ENCODE results near the gene TOB1. TPM values are rescaled to one million over a fixed set of nuclear protein-coding genes. Genes with fewer than 3 reads are reported as not detected.

The TOB1 gene
- total RNA-seq, 3 donors from 2014 or later (not counting 1 experiment from before 2014, with no cell fraction given) = 51.1 to 123 (median 110) TPM

DNA sequence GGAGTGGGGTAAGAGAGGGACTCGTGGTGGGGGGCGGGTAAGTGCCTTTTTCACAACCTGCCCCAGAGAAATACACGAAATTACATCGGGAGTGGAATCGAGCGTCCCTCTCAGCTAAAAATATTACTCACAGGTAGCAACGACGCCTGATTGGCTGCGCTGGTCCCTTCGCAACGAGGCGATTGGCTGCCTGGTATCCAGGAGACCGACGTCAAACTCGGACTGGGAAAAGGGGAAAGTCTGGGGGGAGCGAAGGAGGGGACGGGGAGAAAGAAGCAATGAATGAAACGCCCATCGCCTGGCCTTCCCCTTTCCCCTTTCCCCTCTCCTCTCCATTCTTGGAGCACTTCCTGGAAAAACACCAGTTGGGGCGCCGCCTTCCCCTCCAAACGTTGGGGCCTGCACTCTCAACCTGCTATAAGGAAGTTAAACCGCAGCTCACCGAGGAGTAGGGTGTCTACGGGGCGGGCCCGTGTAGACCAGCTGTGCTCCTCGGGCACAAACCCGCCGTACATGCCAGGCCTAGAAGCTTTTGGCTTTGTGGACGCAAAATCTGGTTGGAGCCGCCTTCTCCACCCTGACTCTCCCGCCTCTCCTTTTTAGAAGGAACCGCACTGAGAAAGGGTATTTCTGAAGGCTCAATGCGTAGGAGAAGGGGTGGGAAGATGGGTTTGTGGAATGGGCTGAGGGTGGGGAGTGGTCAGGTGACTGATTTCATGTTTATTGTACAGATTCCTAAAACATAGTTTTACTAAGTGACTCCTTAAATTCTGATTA is 1.4 kb upstream of the TOB1 start:
- Mint-ChIP-seq H3K9me3 (no peaks in the 10 kb centered on the region), H3K36me3 (no peaks in the 10 kb centered on the region), H3K27ac (peak overlapping the region; percentile 89 to 95), H3K27me3 (ENCODE audit: low read depth in 2 of 2) (peaks cover 0 to 10% of the 10 kb centered on the region in 2 donors), H3K4me3 (peak overlapping the region; percentile 94), H3K4me1 (peaks cover 54 to 58% of the 10 kb centered on the region in 2 donors)
- ATAC-seq (peak in 1 of 3 donors; percentile 11), DNase-seq (peak; percentile 59 to 90)
- Histone ChIP-seq H3K27ac (ENCODE audit: low read length) (peak overlapping the region; percentile 93), H3K27me3 (ENCODE audit: control insufficient read depth, insufficient read depth, low read length) (peaks cover 3% of the 10 kb centered on the region), H3K4me3 (ENCODE audit: low read length) (peak overlapping the region; percentile 81), H3K4me1 (ENCODE audit: control insufficient read depth, insufficient read depth, low read length) (peaks cover 43% of the 10 kb centered on the region), H3K36me3 (ENCODE audit: control insufficient read depth, insufficient read depth, low read length) (peaks cover 5% of the 10 kb centered on the region), H3K9me3 (ENCODE audit: control insufficient read depth, insufficient read depth, low read length) (no peaks in the 10 kb centered on the region)
- WGBS (ENCODE audit: insufficient coverage) = under 1% methylated on average over 23 of the region's 35 CpGs
- intact Hi-C loops (cut with micrococcal nuclease) = loop anchor here (2.0 to 5.0 kb wide), 4 partner anchors 43 to 300 kb away; partner anchors contain the start of genes NME1 and NME2
- TF ChIP-seq, protein P1, sequence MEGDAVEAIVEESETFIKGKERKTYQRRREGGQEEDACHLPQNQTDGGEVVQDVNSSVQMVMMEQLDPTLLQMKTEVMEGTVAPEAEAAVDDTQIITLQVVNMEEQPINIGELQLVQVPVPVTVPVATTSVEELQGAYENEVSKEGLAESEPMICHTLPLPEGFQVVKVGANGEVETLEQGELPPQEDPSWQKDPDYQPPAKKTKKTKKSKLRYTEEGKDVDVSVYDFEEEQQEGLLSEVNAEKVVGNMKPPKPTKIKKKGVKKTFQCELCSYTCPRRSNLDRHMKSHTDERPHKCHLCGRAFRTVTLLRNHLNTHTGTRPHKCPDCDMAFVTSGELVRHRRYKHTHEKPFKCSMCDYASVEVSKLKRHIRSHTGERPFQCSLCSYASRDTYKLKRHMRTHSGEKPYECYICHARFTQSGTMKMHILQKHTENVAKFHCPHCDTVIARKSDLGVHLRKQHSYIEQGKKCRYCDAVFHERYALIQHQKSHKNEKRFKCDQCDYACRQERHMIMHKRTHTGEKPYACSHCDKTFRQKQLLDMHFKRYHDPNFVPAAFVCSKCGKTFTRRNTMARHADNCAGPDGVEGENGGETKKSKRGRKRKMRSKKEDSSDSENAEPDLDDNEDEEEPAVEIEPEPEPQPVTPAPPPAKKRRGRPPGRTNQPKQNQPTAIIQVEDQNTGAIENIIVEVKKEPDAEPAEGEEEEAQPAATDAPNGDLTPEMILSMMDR (IDR thresholded peaks at IDR 0.05) = no peak

DNA sequence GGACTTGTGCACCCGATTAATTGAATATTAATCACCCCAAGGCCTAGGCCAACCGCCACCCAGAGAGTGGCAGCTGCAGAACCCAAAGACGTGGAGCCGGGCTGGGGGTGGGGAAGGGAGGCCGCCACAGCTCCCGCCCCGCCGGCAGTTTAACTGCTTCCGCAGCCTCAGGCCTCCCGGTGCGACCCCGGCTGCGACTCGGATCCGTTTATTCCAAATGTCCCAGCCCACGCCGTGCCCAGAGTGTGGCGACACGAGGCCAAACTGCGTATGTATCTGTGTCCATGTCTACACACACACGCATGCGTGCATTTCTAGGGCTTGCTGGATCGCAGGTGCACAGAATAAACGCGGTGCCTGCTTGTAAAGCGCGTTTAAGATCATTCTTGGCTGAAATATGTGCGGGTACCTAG is 802 bp upstream of the TOB1 start:
- H3K27ac Mint-ChIP-seq = peak overlapping the region; percentile 89 to 95
- peaks cover 1% of the 10 kb centered on the region for H3K27me3 ChIP-seq (ENCODE audit: control insufficient read depth, insufficient read depth, low read length)
- peaks cover 0 to 10% of the 10 kb centered on the region in 2 donors for H3K27me3 Mint-ChIP-seq (ENCODE audit: low read depth in 2 of 2)
- DNase-seq (peak; percentile 65 to 87), ATAC-seq (peak; percentile 32 to 53 (median 36))
- H3K27ac ChIP-seq (ENCODE audit: low read length) = peak overlapping the region; percentile 93
- H3K36me3 ChIP-seq (ENCODE audit: control insufficient read depth, insufficient read depth, low read length) = peaks cover 8% of the 10 kb centered on the region
- peak overlapping the region; percentile 81 for H3K4me3 ChIP-seq (ENCODE audit: low read length)
- no peaks in the 10 kb centered on the region for H3K9me3 Mint-ChIP-seq
- H3K9me3 ChIP-seq (ENCODE audit: control insufficient read depth, insufficient read depth, low read length) = no peaks in the 10 kb centered on the region
- peaks cover under 1% of the 10 kb centered on the region for H3K36me3 Mint-ChIP-seq
- intact Hi-C loops (cut with micrococcal nuclease) = loop anchor here (1.0 to 5.0 kb wide), 5 partner anchors 15 to 300 kb away; partner anchors contain the start of genes NME1 and NME2
- TF ChIP-seq, protein P1 (IDR thresholded peaks at IDR 0.05) = no peak
- H3K4me3 Mint-ChIP-seq = peak overlapping the region; percentile 94
- peaks cover 37% of the 10 kb centered on the region for H3K4me1 ChIP-seq (ENCODE audit: control insufficient read depth, insufficient read depth, low read length)
- H3K4me1 Mint-ChIP-seq = peaks cover 52 to 55% of the 10 kb centered on the region in 2 donors
- under 1% methylated on average over 28 of the region's 28 CpGs for WGBS (ENCODE audit: insufficient coverage)

GRCh38 chr17:50865868-50866260 is 290 bp downstream of the TOB1 start:
- Histone ChIP-seq H3K27me3 (ENCODE audit: control insufficient read depth, insufficient read depth, low read length) (no peaks in the 10 kb centered on the region), H3K36me3 (ENCODE audit: control insufficient read depth, insufficient read depth, low read length) (peaks cover 10% of the 10 kb centered on the region), H3K4me3 (ENCODE audit: low read length) (peak overlapping the region; percentile 66), H3K27ac (ENCODE audit: low read length) (peak overlapping the region; percentile 79), H3K9me3 (ENCODE audit: control insufficient read depth, insufficient read depth, low read length) (no peaks in the 10 kb centered on the region), H3K4me1 (ENCODE audit: control insufficient read depth, insufficient read depth, low read length) (peaks cover 28% of the 10 kb centered on the region)
- peaks cover 0 to 10% of the 10 kb centered on the region in 2 donors for H3K27me3 Mint-ChIP-seq (ENCODE audit: low read depth in 2 of 2)
- H3K4me1 Mint-ChIP-seq = peaks cover 42 to 46% of the 10 kb centered on the region in 2 donors
- peaks cover 7% of the 10 kb centered on the region for H3K36me3 Mint-ChIP-seq
- peak overlapping the region; percentile 89 to 95 for H3K27ac Mint-ChIP-seq
- DNase-seq = no peak
- WGBS (ENCODE audit: insufficient coverage) = under 1% methylated on average over 53 of the region's 53 CpGs
- no peaks in the 10 kb centered on the region for H3K9me3 Mint-ChIP-seq
- intact Hi-C loops (cut with micrococcal nuclease) = loop anchor here (1.0 to 5.0 kb wide), 5 partner anchors 14 to 301 kb away; partner anchors contain the start of genes NME1 and NME2
- TF ChIP-seq, protein P1 (IDR thresholded peaks at IDR 0.05) = no peak
- ATAC-seq = no peak
- H3K4me3 Mint-ChIP-seq = peak overlapping the region; percentile 94
